NCI-H510A (cell line): ENCODE data around the gene VPS13D.

Experiments
- DNase-seq: peaks from one replicate; lab custom pipeline; 2025; lab: John Stamatoyannopoulos, UW

Gene VPS13D

DNA sequence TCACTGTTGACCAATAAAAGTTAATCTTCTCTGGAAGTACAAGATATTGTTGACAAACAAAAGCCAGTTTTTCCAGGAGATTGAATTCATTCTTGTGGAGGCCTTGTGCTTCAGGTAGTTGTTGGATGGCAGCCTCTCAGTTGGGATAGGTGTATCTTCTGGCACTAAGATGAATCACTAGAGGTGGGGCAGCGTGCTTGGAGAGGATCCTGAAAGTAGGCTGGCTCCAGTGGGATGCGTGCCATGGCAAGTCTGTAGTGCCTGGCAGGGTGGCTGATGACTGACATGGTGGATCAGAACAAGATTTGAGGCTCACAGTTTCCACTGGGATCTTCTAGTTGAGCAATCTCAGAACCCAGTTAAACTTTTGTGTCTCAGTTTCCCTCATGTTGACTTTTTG lies 2.4 kb downstream of the VPS13D start:
- DNase-seq = no peak

DNA sequence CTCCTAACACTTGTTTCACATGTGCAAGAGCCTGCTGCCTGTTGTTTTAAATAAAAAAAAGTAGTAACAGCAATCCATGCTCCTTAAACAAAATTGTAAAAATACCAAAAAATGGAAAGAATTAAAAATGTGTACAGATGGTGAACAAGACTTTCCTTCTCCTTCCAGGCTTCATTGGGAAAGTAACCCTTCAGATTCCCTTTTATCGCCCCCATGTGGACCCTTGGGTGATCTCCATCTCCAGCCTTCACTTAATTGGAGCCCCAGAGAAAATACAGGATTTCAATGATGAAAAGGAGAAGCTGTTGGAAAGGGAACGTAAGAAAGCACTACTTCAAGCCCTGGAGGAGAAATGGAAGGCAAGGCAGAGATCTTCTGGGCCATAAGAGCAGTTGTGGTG lies 14.2 kb downstream of the VPS13D start:
- no peak for DNase-seq

DNA sequence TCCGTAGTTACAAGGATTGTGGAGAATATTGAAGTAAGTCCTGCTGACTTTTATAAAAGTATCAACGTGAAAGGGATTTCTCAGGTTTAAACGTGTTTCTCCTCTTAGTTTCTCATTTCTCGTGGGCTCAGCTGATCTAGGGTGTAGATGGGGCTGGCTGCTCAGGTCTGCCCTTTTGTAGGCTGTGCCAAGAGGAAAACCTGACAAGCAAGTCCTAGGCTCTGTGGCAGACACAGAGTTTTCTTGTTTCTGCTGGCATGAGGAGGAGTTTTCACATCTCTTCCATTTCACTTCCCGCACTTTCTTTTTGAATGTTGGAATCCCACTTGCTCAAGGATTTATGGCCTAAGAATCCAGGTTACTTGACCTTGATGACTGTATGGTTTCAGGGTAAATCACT lies 14.8 kb downstream of the VPS13D start:
- no peak for DNase-seq

DNA sequence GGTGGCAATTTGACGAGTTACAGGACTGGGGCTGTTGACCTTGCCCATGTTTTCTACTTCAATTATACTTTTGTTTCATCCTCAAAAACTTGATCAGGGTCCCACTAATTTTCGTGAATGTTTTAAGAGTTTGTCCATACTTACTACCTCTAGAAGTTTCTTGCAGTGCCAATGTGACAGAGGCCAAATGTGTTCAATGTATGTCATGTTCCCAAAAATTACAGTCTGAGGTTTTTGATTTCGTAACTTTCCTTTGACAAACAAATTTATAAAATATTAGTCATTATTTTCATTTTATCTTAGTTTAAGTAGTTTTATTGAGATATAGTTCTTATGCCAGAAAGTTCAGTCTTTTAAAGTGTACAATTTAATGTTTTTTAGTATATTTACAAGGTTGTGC lies 15.3 kb downstream of the VPS13D start:
- no peak for DNase-seq

DNA sequence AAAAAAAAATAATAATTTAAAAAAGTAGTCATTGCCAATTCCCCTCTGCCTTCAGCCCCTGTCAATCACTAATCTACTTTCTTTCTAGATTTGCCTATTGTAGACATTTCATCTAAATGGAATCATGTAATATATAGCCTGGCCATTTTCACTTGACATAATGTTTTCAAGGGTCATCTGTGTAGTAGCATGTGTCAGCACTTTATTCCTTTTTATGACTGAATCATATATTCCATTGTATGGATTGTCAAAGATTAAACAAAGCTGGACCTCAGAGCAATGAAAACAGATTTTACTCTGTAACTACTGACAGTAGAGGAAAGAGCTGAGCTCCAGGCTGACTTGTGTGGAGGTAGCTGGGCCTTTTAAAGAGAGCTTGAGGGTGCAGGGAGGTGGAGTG lies 15.9 kb downstream of the VPS13D start:
- no peak for DNase-seq

DNA sequence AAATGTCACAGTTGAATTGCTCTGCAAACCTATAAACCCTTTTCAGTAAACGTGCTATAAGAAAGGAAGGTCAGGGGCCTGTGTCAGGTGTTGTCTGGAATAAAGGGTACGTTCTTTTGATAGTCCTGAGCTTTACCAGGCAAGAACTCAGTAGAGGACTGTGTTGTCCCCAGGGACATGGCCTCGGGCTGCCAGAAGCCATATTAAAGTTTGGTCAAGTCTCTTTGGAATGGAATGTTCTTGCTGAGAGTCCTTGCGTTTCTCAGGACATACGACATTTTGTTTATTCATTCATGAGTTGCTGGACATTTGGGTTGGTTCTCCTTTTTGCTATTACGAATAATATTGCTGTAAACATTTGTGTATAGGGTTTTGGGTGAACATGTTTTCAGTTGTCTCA lies 16.8 kb downstream of the VPS13D start:
- DNase-seq = no peak

DNA sequence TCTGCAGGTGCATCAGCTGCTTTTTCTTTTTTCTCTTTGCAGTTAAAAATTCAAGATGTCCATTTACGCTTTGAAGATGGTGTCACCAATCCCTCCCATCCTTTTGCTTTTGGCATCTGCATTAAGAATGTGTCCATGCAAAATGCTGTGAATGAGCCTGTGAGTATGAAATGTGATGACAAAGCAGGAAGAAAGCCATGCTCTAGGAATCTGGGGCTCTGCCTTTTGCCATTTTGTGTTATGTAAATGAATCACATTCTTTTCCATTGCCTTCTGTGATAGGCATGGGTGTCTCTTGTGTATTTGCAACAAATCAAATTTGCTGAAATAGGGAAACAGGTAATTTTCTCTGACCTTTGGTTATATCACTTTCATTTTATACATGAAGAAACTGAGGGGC lies 19.4 kb downstream of the VPS13D start:
- no peak for DNase-seq

DNA sequence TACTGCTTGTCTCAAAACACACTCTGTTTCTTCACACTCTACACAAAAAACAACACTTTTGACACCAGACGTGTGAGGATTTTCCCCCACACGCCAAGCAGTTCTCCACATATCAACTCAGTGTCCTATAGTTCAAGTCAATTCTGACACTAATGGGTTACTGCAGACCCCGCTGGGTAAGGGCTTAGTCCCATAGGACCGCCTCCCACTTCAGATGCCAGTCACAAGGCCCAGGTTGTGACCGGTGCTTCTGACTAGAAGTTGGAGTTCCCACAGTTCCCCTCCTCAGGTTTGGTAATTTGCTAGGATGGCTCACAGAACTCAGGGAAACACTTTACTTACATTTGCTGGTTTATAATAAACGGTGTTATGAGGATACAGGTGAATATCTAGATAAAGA lies 19.9 kb downstream of the VPS13D start:
- DNase-seq = no peak

DNA sequence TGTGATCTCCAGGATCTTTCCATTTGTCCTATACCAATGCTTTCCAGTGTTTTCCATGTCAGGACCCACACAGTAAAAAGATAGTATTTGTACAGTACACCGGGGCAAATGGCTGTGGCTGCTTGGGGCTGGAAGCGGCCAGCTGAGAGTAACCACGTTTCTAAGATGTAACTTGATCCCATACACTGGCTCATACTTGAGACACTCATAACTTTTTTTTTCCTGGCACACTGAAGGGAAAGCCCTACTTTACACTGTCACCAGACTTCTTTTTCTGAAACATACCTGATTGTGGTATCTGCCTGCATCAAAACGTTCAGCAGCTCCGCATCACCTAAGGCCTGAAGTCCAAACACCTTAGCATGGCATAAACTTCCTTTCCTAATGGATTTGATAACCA lies 21.6 kb downstream of the VPS13D start:
- no peak for DNase-seq

DNA sequence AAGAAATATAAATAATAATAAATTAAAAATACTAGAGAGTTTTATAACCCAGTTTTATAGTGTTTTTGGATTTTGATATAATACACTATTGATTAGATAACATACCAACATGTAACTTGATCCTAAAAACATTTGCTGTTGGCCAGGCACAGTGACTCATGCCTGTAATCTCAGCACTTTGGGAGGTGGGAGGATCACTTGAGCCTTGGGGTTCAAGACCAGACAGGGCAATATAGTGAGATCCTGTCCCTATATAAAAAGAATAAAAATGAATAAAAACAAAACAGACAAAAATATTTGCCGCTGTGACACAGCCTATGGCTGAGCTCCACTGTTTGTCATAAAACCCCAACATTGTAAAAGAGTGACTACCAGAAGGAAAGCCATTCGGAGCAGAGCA lies 26.1 kb downstream of the VPS13D start:
- no peak for DNase-seq

DNA sequence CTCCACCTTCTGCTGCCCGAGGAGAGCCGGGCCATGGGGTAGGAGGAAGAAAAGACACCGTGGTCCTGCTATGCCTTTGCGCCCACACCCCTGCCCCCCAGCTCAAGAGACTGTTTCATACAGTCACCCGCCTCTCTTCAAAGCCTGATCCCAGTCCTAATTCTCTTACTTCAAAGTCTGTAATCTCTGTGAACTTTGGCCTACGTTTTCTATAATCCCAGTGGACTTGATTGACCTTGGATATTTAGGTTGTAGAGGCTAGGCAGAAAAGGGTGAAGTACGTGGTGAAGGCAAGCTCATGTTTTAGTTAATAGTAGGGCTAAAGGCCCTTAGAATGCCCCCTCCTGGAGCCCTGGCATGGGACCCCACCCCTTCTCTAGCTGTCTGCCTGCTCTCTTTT lies 28.4 kb downstream of the VPS13D start:
- DNase-seq = no peak

DNA sequence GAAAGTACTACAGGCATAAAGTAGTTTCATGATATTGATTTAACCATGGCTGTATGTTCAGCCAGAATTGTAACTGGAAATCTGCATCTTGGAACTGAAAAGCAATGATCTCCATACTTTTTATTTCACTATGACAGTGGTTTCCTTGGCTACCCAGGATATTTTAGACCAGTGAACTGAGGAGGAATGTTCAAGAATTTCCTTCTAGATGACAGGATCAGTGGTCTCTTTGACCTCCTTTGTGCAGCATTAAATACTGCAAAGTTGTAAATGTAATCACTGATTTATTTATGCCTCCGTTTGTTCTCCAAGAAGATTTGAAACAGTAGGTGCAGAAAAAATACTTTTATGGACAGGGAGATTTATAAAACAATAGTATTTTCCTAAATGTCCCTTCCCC lies 39.5 kb downstream of the VPS13D start:
- DNase-seq = no peak

DNA sequence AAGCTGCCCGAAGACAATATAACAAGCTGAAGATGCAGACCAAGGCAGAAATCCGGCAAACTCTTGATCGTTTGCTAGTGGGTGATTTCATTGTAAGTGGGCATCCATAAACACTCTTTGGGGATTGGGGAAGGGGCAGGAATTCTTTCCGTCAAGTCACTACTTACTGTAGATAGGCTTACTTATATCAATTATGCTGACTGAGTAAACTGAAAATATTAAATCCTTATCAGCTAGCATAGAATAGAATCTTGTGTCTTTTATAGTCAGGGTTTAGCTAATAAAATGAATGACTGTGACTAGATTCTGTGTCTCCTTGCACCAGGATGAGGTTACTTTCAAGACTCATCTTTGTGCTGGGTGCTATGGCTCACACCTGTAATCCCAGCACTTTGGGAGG lies 41.2 kb downstream of the VPS13D start:
- DNase-seq = no peak

DNA sequence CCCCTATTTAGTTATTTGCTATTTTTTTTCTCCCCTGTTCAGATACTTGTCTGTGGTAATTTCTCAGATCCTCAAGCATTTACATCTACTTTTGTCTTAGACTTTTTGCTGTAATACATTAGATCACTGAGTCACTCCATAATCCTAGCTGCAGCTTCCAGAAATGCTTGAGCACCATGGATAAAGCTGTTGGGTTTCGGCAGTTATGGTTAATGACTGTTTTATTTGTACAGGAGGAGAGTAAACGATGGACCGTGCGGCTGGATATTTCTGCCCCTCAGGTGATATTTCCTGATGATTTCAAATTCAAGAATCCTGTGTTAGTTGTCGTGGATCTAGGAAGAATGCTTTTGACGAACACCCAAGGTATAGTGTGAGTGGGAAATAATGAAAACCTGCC lies 42.9 kb downstream of the VPS13D start:
- no peak for DNase-seq

DNA sequence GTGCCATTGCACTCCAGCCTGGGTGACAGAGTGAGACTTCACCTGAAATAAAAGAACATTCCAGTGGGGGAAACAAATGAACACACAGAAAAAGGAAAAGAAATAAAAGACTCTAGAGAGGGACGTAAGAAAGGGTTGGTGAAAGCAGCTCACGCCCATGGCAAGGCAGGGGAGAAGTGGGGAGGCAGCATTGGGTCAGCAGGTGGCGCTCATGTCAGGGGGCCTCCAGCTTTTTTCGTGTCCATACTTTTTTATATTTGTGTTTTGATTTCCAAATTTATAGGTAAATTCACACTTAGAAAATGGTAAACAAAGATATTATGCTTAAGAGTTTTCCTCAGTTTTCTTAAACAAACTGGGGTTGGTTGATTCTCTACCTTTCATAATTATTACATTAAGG lies 45.5 kb downstream of the VPS13D start:
- DNase-seq = no peak

DNA sequence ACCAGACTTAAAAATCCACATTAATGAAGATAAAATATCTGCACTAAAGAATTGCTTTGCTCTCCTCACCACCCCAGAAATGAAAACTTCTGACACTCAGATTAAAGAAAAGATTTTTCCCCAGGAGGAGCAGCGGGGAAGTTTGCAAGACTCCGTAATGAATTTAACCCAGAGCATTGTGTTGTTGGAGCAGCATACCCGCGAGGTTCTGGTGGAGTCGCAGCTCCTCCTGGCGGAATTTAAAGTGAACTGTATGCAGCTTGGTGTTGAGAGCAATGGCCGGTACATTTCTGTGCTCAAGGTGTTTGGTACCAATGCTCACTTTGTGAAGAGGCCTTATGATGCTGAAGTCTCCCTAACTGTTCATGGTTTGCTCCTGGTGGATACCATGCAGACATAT lies 46.4 kb downstream of the VPS13D start:
- no peak for DNase-seq

DNA sequence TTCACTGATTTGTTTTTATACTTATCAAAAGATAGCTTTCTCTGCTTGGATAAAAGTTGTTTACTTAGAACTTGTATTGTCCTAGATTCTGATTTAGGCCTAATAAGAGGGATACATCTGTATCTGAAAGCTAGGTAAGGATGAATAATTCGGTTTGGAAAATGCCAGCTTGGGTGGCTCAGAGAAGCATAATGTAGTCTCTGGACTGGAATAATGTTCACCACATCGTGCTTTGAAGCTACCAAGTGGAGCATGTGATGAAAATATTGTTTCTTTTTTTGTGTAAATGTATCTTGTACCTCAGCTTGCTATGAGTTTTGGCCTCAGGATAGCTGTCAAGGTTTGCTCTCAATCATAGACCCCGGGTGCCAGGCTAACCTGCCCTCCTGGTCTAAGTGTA lies 49.2 kb downstream of the VPS13D start:
- DNase-seq = no peak

DNA sequence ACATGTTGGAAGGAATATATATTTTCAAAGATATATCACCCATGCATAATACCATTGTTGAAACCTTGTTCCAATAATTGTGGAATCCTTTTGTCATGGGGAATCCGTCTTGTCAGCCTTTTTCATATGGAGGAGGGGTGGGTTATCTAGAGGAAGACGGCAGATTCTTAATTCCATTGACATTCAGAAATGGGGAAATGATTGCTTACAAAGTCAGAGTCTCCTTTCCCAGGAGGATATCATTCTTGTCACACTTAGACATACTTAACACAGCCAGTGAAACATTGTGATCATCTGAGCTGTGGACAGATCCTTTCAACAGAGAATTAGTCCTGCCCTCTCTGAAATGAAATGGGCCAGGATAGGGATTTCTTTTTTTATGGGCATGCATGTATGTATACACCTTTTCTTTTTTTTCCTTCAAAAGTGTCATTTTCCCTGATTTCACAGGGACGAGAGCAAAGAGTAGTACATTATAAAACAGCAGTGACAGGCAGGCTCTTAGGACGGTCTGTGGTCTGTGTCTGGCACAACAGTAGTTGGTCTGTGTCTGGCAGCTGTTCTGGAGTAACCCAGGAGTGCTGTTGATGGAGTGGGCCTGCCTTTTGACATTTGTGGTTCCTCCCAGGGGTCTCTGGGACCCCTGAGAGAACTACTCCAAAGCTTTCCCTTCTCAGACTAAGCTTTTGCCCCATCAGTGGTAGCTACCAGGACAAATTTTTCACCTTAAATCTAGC lies 50.1 kb downstream of the VPS13D start:
- no peak for DNase-seq

DNA sequence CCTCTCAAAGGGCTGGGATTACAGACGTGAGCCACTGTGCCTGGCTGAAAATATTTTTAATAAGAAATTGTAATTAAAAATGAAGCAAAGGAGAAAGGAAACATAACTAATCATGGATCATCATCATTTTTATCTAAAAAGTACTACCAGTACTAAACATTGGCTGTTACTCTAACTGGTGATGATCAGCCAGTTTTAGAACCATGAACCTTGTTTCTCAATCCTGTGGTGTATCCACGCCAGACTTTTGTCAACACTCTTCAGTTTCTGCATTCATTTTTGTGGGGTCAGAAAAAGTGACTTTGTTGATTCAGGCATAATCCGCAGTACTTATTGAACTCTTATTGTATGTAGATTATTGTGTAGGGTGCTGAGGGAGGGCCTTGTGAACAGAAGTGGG lies 52.3 kb downstream of the VPS13D start:
- no peak for DNase-seq

DNA sequence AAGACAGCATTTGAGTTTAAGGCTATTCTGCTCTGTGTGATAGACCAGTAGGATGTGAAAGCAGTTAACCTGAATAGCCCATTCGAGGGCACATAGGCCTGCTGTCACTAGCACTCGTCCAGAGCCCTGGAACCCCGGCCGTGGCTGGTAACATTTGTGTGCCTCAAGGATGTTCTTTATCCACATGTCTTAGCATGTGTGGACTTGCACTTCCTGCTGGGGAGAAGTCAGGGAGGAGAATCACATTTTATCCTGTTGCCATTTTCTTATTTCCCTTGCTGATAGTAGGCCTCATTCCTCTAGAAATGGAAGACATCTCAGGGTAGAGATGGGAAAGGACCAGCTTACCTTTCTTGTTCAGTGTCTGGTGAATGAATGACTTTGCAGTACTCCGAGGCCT lies 54.7 kb downstream of the VPS13D start:
- DNase-seq = no peak

DNA sequence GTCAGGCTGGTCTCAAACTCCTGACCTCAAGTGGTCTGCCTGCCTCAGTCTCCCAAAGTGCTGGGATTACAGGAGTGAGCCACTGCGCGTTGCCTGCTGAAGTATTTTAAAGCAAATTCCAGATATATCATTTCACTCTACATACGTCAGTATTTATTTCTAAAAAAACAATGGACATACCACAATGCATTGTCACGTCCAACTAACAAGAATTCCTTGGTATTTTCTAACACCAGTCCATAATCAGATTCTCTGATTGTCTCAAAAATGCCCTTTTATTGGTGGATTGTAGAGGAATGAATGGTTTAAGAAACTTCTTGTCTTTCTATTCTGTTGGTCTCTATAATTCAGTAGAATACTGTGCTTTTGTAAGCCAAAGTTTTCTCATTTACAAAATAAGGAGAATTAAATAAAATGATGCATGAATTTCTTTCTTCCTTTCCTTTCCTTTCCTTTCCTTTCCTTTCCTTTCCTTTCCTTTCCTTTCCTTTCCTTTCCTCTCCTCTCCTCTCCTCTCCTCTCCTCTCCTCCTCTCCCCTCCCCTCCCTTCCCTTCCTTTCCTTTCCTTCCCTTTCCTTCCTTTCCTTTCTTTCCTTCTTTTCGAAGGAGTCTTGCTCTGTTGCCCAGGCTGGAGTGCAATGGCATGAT lies 55.8 kb downstream of the VPS13D start:
- DNase-seq = no peak

DNA sequence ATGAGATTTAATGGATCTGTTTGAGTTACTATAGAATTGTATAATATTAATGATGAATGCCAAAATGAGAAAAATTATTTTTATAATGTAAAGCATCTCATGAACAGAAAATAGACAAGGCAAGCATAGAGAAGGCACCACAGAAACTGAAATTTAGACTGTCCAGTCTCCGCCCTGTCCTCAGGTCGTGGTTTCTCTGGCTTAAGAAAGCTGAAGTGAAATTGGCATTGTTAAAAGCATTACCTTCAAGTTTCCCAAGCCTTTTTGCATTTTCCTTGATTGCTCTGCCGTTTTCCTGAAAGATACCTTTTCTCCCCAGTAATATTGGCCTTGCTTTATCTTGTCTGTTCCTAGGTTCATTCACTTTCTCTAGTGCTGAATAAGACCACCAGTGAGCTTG lies 58.0 kb downstream of the VPS13D start:
- no peak for DNase-seq

DNA sequence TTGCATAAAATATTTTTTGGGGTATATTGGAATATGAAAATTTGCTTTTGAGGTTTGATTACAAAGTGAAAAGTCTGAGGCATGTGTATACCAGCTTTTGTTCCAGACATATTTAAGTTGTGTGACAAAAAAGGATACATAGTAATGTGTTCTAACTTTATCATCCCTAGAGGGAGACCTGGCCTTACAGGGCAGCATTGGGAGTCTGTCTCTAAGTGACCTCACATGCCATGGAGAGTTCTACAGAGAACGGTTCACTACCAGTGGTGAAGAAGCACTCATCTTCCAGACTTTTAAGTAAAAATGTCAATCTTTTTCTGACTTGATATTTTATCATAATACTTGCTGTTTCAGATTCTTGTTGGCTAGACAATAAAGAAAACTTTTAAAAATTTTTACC lies 61.0 kb downstream of the VPS13D start:
- DNase-seq = no peak

DNA sequence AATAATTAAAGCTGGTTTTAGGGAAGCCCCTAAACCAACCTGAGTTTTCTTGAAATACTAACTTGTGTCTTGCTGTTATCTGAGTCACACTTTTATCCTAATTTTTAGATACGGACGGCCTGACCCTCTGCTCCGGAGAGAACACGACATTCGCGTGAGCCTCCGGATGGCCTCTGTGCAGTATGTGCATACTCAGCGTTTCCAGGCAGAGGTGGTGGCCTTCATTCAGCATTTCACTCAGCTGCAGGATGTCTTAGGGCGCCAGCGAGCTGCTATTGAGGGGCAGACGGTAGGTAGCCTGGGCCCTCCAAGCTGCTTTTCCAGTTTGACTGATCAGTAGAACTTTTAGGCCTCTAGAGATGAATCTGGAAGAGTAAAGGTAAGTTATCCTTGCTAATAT lies 63.6 kb downstream of the VPS13D start:
- DNase-seq = no peak
